ENCODE measurements around the gene C2.
"Not testable (repeated sequence)": the region's sequence is repeated elsewhere in the genome, so short reads cannot be mapped to it uniquely, and the experiment has no call there.

The C2 gene

GRCh38 chr6:31979238-31979898 lies 51.9 kb downstream of the C2 start:
- no peak for DNase-seq (ENCODE audit: low read depth)

GRCh38 chr6:31980195-31980876 lies 52.8 kb downstream of the C2 start:
- DNase-seq (ENCODE audit: low read depth): not testable (repeated sequence)

GRCh38 chr6:31980998-31981397 lies 53.5 kb downstream of the C2 start:
- DNase-seq (ENCODE audit: low read depth): not testable (repeated sequence)

- DNase-seq (ENCODE audit: low read depth): not testable (repeated sequence)
Measured at GRCh38 chr6:31981744-31982143, 54.2 kb downstream of the C2 start, which contains the start of gene C4A. C4A (plus strand) TSS chr6:31982057; CDS start chr6:31982108, 51 bp downstream.

GRCh38 chr6:31989363-31989762 lies 61.8 kb downstream of the C2 start:
- DNase-seq (ENCODE audit: low read depth): not testable (repeated sequence)

- not testable (repeated sequence) for DNase-seq (ENCODE audit: low read depth)
Measured at GRCh38 chr6:31994421-31994820, 66.9 kb downstream of the C2 start.

Data from non-pigmented ciliary epithelial cell (primary cell).